Endothelial cell of umbilical vein (primary cell): ENCODE results near the gene TBC1D23. TPM values are rescaled to one million over a fixed set of nuclear protein-coding genes. Genes with fewer than 3 reads are reported as not detected.

Experiments used
- BruUV-seq: library from RNA; stranded (reverse); fragments of 400-500 nt; replicated peaks from 2 replicates; lab custom pipeline; 2021; lab: Mats Ljungman, UMichigan
- CTCF ChIA-PET: fragments of 300-600, 350-600 bp; sonication (Branson Sonifier 250); formaldehyde crosslinking; loops from one replicate; lab custom pipeline; 2021; ENCODE audit warnings: antibody characterized with exemption, inconsistent platforms; lab: Charles Lee
- POLR2A ChIA-PET: fragments of 300-600, 350-600 bp; sonication (Branson Sonifier 250); formaldehyde crosslinking; loops from one replicate; lab custom pipeline; 2021; ENCODE audit warnings: antibody characterized with exemption, inconsistent platforms; lab: Charles Lee
- DNase-seq: peaks from one replicate; pipeline ENCODE4 v3.0.0-alpha.2; 2011; ENCODE audit warnings: low read depth, low spot score
- FAIRE-seq: peaks from 2 replicates; lab custom pipeline; 2011; peaks lifted over from hg19 to GRCh38; lab: Jason Lieb, UNC
- H2AFZ ChIP-seq: 2 replicates; pipeline ENCODE4 v1.6.0; 2012; ENCODE audit warnings: low read depth, low read length, control low read depth, inconsistent platforms
- H3K27ac ChIP-seq: 2 replicates; pipeline ENCODE4 v1.5.1; 2011; ENCODE audit warnings: low read depth, mild to moderate bottlenecking, control low read depth, low read length, moderate library complexity; ENCODE audit not compliant: insufficient read depth
- H3K27me3 ChIP-seq, 2 experiments: 2 replicates each; pipeline versions ENCODE4 v1.6.0 to v1.6.1; 2011; ENCODE audit warnings: low read length in 2 of 2, mixed read lengths in 1 of 2; ENCODE audit not compliant: control insufficient read depth in 2 of 2, insufficient read depth in 2 of 2
- H3K36me3 ChIP-seq, 2 experiments: 2 replicates in 1 of 2; 3 replicates in 1 of 2; pipeline ENCODE4 v1.5.1; 2011; ENCODE audit warnings: low read length in 2 of 2, mild to moderate bottlenecking in 1 of 2, moderate library complexity in 1 of 2; ENCODE audit not compliant: control insufficient read depth in 2 of 2, insufficient read depth in 2 of 2; ENCODE audit errors: extremely low read depth in 1 of 2
- H3K4me1 ChIP-seq: 3 replicates; pipeline ENCODE4 v1.5.1; 2011; ENCODE audit warnings: mild to moderate bottlenecking, low read length; ENCODE audit not compliant: control insufficient read depth, insufficient read depth; ENCODE audit errors: extremely low read depth
- H3K4me2 ChIP-seq: 2 replicates; pipeline ENCODE4 v1.6.1; 2011; ENCODE audit warnings: low read length, control low read depth, mixed read lengths; ENCODE audit not compliant: insufficient read depth
- H3K4me3 ChIP-seq, 3 experiments: fragments of 200-600 bp in 1 of 3; sonication (generic), shearing (Covaris generic) in 1 of 3; replicated peaks in 1 of 3; 2 replicates each; pipeline ENCODE4 v1.5.1; 2011 to 2016; ENCODE audit warnings: control low read depth in 3 of 3, low read length in 3 of 3, mild to moderate bottlenecking in 2 of 3, inconsistent platforms in 1 of 3, low read depth in 1 of 3, moderate library complexity in 1 of 3; ENCODE audit not compliant: insufficient read depth in 1 of 3
- H3K79me2 ChIP-seq: 2 replicates; pipeline ENCODE4 v1.6.0; 2012; ENCODE audit warnings: low read length, inconsistent platforms; ENCODE audit not compliant: control insufficient read depth, insufficient read depth
- H3K9ac ChIP-seq: replicated peaks from 2 replicates; pipeline ENCODE3; 2011; ENCODE audit warnings: low read length, control low read depth; ENCODE audit not compliant: insufficient read depth; ENCODE audit errors: extremely low read depth
- H3K9me1 ChIP-seq: replicated peaks from 3 replicates; pipeline ENCODE4 v1.6.0; 2011; ENCODE audit warnings: mild to moderate bottlenecking, low read length; ENCODE audit not compliant: control insufficient read depth, insufficient read depth; ENCODE audit errors: extremely low read depth
- H3K9me3 ChIP-seq: replicated peaks from 2 replicates; pipeline ENCODE4 v1.5.1; 2012; ENCODE audit warnings: low read length, inconsistent platforms; ENCODE audit not compliant: control insufficient read depth, insufficient read depth
- H4K20me1 ChIP-seq: replicated peaks from 2 replicates; pipeline ENCODE3; 2011; ENCODE audit warnings: mild to moderate bottlenecking, low read length; ENCODE audit not compliant: control insufficient read depth, insufficient read depth; ENCODE audit errors: extremely low read depth
- EZH2 ChIP-seq: IDR thresholded peaks from 2 replicates; pipeline ENCODE4 v1.6.1; 2012; ENCODE audit warnings: borderline replicate concordance, low read depth, mild to moderate bottlenecking, moderate library complexity, low read length, inconsistent platforms; ENCODE audit not compliant: severe bottlenecking
- FOS ChIP-seq: IDR thresholded peaks from 2 replicates; pipeline ENCODE4 v1.6.1; 2011; ENCODE audit warnings: mild to moderate bottlenecking, low read length, moderate library complexity, borderline replicate concordance; ENCODE audit not compliant: insufficient read depth
- GATA2 ChIP-seq: IDR thresholded peaks from 2 replicates; pipeline ENCODE4 v1.7.0; 2011; ENCODE audit warnings: low read depth, mild to moderate bottlenecking, moderate library complexity, mixed read lengths, low read length; ENCODE audit not compliant: insufficient read length, insufficient read depth
- JUN ChIP-seq: IDR thresholded peaks from 2 replicates; pipeline ENCODE4 v1.6.1; 2011; ENCODE audit warnings: borderline replicate concordance, low read depth; ENCODE audit not compliant: insufficient read length, insufficient read depth
- MAX ChIP-seq: IDR thresholded peaks from 2 replicates; pipeline ENCODE4 v1.6.1; 2011; ENCODE audit not compliant: insufficient read depth, insufficient read length
- MYC ChIP-seq: IDR thresholded peaks from one replicate; pipeline ENCODE4 v1.6.1; 2011; ENCODE audit warnings: mild to moderate bottlenecking, low read depth, low read length
- POLR2A ChIP-seq: IDR thresholded peaks from 2 replicates; pipeline ENCODE4 v1.6.1; 2012; ENCODE audit warnings: low read depth, mild to moderate bottlenecking, control low read depth, low read length
- POLR2AphosphoS5 ChIP-seq: IDR thresholded peaks from 2 replicates; pipeline ENCODE4 v1.6.1; 2012; ENCODE audit warnings: low read depth, mild to moderate bottlenecking, control low read depth, low read length, moderate library complexity; ENCODE audit not compliant: insufficient read depth
- dilution Hi-C: fragments of 300-500 bp; cut with MboI; formaldehyde crosslinking; loops from one replicate; pipeline ENCODE4 v1.15.0; 2019; ENCODE audit warnings: low sequenced_read_pairs; ENCODE audit not compliant: extremely low pct_ligation_motif_present
- intact Hi-C: fragments of 100-400 bp; cut with micrococcal nuclease; formaldehyde crosslinking; loops from one replicate; pipeline ENCODE4 v1.10.0; 2022
- polyA plus RNA-seq, 4 experiments: library from polyadenylated mRNA; depleted of rRNA in 3 of 4; stranded (reverse) in 3 of 4; unstranded in 1 of 4; fragments of >200 nt; gene quantifications; 2 replicates each; pipeline versions ENCODE4 v1.2.1 to v1.2.3, GENCODE V29; 2011 to 2012; ENCODE audit warnings: missing spikeins in 1 of 4
- total RNA-seq: library from RNA; stranded (reverse); gene quantifications from 2 replicates; pipeline ENCODE4 v1.2.3, GENCODE V29; 2021
- TF ChIP-seq, protein P1 (sequence below), 2 donors: IDR thresholded peaks; 1 replicate in 1 of 2; 2 replicates in 1 of 2; pipeline ENCODE4 v1.5.1; 2011; ENCODE audit warnings: low read length in 2 of 2, mild to moderate bottlenecking in 2 of 2, moderate library complexity in 2 of 2, control low read depth in 1 of 2, inconsistent platforms in 1 of 2, low read depth in 1 of 2; ENCODE audit not compliant: insufficient read depth in 1 of 2; ENCODE audit errors: extremely low read depth in 1 of 2

Gene TBC1D23
- total and polyA plus RNA-seq, 2 donors (not counting 3 experiments of a cell fraction or from before 2014, with no cell fraction given): 10.3 to 34.8 TPM

DNA sequence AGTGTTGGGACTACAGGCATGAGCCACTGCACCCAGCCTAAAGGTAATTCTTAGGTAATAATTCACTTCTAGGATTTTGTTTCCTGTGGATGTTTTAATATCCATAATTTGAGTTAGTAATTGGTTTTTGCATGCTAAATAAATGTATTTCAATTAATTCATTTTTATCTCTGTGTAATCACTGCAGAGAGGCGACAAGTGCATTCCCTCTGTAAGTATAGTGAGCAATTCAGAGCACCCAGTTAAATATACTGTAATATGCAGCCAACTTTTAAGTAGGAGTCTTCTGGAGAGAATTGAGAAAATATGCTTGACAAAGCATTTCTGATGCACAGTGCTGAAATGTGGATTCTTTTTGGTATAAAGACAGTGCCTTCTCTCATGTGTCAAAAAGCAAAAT lies 5.7 kb downstream of the TBC1D23 start:
- no TSS peak for BruUV-seq
- Histone ChIP-seq H3K27me3 (no peaks in the 10 kb centered on the region), H3K4me3 (no peak overlapping the region), H3K27ac (no peak overlapping the region), H3K9me1 (no peaks in the 10 kb centered on the region), H3K4me2 (no peak overlapping the region), H3K36me3 (no peaks in the 10 kb centered on the region), H3K79me2 (peaks cover 66% of the 10 kb centered on the region), H3K9ac (no peak overlapping the region), H4K20me1 (peaks cover 3% of the 10 kb centered on the region), H2AFZ (no peak overlapping the region), H3K4me1 (peaks cover 11% of the 10 kb centered on the region), H3K9me3 (no peaks in the 10 kb centered on the region)
- DNase-seq: no peak
- intact Hi-C loops: no loop called here
- TF ChIP-seq GATA2 (no peak), MYC (no peak), FOS (no peak), POLR2AphosphoS5 (no peak), POLR2A (no peak), EZH2 (no peak), MAX (no peak), JUN (no peak)
- TF ChIP-seq, protein P1, sequence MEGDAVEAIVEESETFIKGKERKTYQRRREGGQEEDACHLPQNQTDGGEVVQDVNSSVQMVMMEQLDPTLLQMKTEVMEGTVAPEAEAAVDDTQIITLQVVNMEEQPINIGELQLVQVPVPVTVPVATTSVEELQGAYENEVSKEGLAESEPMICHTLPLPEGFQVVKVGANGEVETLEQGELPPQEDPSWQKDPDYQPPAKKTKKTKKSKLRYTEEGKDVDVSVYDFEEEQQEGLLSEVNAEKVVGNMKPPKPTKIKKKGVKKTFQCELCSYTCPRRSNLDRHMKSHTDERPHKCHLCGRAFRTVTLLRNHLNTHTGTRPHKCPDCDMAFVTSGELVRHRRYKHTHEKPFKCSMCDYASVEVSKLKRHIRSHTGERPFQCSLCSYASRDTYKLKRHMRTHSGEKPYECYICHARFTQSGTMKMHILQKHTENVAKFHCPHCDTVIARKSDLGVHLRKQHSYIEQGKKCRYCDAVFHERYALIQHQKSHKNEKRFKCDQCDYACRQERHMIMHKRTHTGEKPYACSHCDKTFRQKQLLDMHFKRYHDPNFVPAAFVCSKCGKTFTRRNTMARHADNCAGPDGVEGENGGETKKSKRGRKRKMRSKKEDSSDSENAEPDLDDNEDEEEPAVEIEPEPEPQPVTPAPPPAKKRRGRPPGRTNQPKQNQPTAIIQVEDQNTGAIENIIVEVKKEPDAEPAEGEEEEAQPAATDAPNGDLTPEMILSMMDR (IDR thresholded peaks at IDR 0.05; ENCODE audit: extremely low read depth in 1 of 2, insufficient read depth in 1 of 2, low read depth in 1 of 2, low read length in 2 of 2): no peak
- dilution Hi-C loops: no loop called here
- FAIRE-seq: no peak
- POLR2A ChIA-PET: no interaction called here
- CTCF ChIA-PET: interaction anchor here (1.6 kb wide), 1 partner anchor 10 kb away, joined by 3 read pairs; no protein-coding TSS in a partner anchor
